ENCODE results near the gene ATG13. TPM values are rescaled to one million over a fixed set of nuclear protein-coding genes. Genes with fewer than 3 reads are reported as not detected.

Gene ATG13
- total and polyA plus RNA-seq, 2 experiments from 2014 or later: 32.9 to 71.1 TPM

DNA sequence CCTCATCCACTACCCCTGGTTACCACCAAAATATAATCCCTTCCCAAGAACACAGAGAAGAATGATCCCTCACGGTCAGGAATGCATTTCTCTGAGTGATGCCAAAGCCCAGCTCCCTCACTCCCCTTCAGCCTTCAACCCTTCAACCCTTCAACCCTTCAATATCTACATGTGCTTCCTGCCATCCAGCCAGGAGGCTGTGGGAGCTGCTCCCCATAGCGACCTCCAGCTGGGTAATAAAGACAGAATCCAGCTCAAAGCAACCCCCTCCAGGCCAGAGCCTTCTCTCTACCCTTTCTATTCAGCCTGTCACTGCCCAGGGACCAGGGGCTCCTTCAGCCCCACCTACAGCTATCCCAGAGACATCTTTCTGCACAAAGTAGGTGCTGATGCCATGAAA lies 80.4 kb downstream of the ATG13 start:
- Histone ChIP-seq H3F3A (replicated peaks; ENCODE audit: low read depth) (no peaks in the 10 kb centered on the region), H2AFZ (no peak overlapping the region), H3K79me2 (replicated peaks; ENCODE audit: insufficient read depth) (peaks cover 30% of the 10 kb centered on the region), H3K4me2 (no peak overlapping the region), H3K27ac (ENCODE audit: low read depth) (no peak overlapping the region), H3K4me3 (no peak overlapping the region), H3K9me2 (ENCODE audit: insufficient read depth) (no peaks in the 10 kb centered on the region), H3K36me3 (ENCODE audit: insufficient read depth) (peaks cover 11% of the 10 kb centered on the region), H3K4me1 (ENCODE audit: insufficient read depth) (0 out of 2 replicates have a peak, but pooled peaks cover 4% of the 10 kb centered on the region), H4K20me1 (replicated peaks; ENCODE audit: insufficient read depth) (no peaks in the 10 kb centered on the region), H3K27me3 (ENCODE audit: insufficient read depth) (no peaks in the 10 kb centered on the region)
- peaks cover 19% of the 10 kb centered on the region for H3K4me1 Mint-ChIP-seq
- no peak overlapping the region for H3K27ac Mint-ChIP-seq
- H3K9me3 Mint-ChIP-seq: no peaks in the 10 kb centered on the region
- peaks cover 14% of the 10 kb centered on the region for H3K27me3 Mint-ChIP-seq (ENCODE audit: insufficient read depth, low read depth, poor library complexity)
- H3K36me3 Mint-ChIP-seq (ENCODE audit: low read depth): peaks cover 18% of the 10 kb centered on the region
- ATAC-seq (no peak), DNase-seq (ENCODE audit: low spot score) (no peak)
- H3K4me3 Mint-ChIP-seq: no peak overlapping the region
- TF ChIP-seq POLR2AphosphoS5 (IDR thresholded peaks at IDR 0.05; ENCODE audit: low read depth): no peak
- TF ChIP-seq, protein P1, sequence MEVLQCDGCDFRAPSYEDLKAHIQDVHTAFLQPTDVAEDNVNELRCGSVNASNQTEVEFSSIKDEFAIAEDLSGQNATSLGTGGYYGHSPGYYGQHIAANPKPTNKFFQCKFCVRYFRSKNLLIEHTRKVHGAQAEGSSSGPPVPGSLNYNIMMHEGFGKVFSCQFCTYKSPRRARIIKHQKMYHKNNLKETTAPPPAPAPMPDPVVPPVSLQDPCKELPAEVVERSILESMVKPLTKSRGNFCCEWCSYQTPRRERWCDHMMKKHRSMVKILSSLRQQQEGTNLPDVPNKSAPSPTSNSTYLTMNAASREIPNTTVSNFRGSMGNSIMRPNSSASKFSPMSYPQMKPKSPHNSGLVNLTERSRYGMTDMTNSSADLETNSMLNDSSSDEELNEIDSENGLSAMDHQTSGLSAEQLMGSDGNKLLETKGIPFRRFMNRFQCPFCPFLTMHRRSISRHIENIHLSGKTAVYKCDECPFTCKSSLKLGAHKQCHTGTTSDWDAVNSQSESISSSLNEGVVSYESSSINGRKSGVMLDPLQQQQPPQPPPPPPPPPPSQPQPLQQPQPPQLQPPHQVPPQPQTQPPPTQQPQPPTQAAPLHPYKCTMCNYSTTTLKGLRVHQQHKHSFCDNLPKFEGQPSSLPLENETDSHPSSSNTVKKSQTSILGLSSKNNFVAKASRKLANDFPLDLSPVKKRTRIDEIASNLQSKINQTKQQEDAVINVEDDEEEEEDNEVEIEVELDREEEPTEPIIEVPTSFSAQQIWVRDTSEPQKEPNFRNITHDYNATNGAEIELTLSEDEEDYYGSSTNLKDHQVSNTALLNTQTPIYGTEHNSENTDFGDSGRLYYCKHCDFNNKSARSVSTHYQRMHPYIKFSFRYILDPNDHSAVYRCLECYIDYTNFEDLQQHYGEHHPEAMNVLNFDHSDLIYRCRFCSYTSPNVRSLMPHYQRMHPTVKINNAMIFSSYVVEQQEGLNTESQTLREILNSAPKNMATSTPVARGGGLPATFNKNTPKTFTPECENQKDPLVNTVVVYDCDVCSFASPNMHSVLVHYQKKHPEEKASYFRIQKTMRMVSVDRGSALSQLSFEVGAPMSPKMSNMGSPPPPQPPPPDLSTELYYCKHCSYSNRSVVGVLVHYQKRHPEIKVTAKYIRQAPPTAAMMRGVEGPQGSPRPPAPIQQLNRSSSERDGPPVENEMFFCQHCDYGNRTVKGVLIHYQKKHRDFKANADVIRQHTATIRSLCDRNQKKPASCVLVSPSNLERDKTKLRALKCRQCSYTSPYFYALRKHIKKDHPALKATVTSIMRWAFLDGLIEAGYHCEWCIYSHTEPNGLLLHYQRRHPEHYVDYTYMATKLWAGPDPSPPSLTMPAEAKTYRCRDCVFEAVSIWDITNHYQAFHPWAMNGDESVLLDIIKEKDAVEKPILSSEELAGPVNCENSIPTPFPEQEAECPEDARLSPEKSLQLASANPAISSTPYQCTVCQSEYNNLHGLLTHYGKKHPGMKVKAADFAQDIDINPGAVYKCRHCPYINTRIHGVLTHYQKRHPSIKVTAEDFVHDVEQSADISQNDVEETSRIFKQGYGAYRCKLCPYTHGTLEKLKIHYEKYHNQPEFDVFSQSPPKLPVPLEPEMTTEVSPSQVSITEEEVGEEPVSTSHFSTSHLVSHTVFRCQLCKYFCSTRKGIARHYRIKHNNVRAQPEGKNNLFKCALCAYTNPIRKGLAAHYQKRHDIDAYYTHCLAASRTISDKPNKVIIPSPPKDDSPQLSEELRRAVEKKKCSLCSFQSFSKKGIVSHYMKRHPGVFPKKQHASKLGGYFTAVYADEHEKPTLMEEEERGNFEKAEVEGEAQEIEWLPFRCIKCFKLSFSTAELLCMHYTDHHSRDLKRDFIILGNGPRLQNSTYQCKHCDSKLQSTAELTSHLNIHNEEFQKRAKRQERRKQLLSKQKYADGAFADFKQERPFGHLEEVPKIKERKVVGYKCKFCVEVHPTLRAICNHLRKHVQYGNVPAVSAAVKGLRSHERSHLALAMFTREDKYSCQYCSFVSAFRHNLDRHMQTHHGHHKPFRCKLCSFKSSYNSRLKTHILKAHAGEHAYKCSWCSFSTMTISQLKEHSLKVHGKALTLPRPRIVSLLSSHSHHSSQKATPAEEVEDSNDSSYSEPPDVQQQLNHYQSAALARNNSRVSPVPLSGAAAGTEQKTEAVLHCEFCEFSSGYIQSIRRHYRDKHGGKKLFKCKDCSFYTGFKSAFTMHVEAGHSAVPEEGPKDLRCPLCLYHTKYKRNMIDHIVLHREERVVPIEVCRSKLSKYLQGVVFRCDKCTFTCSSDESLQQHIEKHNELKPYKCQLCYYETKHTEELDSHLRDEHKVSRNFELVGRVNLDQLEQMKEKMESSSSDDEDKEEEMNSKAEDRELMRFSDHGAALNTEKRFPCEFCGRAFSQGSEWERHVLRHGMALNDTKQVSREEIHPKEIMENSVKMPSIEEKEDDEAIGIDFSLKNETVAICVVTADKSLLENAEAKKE (CRISPR knock-in tag; IDR thresholded peaks at IDR 0.05): no peak
- TF ChIP-seq, protein P2, sequence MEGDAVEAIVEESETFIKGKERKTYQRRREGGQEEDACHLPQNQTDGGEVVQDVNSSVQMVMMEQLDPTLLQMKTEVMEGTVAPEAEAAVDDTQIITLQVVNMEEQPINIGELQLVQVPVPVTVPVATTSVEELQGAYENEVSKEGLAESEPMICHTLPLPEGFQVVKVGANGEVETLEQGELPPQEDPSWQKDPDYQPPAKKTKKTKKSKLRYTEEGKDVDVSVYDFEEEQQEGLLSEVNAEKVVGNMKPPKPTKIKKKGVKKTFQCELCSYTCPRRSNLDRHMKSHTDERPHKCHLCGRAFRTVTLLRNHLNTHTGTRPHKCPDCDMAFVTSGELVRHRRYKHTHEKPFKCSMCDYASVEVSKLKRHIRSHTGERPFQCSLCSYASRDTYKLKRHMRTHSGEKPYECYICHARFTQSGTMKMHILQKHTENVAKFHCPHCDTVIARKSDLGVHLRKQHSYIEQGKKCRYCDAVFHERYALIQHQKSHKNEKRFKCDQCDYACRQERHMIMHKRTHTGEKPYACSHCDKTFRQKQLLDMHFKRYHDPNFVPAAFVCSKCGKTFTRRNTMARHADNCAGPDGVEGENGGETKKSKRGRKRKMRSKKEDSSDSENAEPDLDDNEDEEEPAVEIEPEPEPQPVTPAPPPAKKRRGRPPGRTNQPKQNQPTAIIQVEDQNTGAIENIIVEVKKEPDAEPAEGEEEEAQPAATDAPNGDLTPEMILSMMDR (conservative IDR thresholded peaks at IDR 0.05; ENCODE audit: low read depth in 2 of 2): no peak
- TF ChIP-seq, protein P3, sequence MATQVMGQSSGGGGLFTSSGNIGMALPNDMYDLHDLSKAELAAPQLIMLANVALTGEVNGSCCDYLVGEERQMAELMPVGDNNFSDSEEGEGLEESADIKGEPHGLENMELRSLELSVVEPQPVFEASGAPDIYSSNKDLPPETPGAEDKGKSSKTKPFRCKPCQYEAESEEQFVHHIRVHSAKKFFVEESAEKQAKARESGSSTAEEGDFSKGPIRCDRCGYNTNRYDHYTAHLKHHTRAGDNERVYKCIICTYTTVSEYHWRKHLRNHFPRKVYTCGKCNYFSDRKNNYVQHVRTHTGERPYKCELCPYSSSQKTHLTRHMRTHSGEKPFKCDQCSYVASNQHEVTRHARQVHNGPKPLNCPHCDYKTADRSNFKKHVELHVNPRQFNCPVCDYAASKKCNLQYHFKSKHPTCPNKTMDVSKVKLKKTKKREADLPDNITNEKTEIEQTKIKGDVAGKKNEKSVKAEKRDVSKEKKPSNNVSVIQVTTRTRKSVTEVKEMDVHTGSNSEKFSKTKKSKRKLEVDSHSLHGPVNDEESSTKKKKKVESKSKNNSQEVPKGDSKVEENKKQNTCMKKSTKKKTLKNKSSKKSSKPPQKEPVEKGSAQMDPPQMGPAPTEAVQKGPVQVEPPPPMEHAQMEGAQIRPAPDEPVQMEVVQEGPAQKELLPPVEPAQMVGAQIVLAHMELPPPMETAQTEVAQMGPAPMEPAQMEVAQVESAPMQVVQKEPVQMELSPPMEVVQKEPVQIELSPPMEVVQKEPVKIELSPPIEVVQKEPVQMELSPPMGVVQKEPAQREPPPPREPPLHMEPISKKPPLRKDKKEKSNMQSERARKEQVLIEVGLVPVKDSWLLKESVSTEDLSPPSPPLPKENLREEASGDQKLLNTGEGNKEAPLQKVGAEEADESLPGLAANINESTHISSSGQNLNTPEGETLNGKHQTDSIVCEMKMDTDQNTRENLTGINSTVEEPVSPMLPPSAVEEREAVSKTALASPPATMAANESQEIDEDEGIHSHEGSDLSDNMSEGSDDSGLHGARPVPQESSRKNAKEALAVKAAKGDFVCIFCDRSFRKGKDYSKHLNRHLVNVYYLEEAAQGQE (IDR thresholded peaks at IDR 0.05; ENCODE audit: unreplicated experiment): no peak
- TF ChIP-seq EZH2phosphoT487 (IDR thresholded peaks at IDR 0.05; ENCODE audit: unreplicated experiment): no peak
- no peak for TF ChIP-seq JUNB (IDR thresholded peaks at IDR 0.05; ENCODE audit: unreplicated experiment)
- no peak for TF ChIP-seq NANOG (IDR thresholded peaks at IDR 0.05; ENCODE audit: borderline replicate concordance)
- TF ChIP-seq ZNF331 (CRISPR knock-in tag; IDR thresholded peaks at IDR 0.05; ENCODE audit: low read depth): no peak
- TF ChIP-seq ZNF114 (CRISPR knock-in tag; IDR thresholded peaks at IDR 0.05): no peak
- no peak for TF ChIP-seq CREB1 (CRISPR knock-in tag; IDR thresholded peaks at IDR 0.05; ENCODE audit: low read depth)
- no peak for TF ChIP-seq STAT1 (IDR thresholded peaks at IDR 0.05; ENCODE audit: unreplicated experiment)
- TF ChIP-seq, protein P4, sequence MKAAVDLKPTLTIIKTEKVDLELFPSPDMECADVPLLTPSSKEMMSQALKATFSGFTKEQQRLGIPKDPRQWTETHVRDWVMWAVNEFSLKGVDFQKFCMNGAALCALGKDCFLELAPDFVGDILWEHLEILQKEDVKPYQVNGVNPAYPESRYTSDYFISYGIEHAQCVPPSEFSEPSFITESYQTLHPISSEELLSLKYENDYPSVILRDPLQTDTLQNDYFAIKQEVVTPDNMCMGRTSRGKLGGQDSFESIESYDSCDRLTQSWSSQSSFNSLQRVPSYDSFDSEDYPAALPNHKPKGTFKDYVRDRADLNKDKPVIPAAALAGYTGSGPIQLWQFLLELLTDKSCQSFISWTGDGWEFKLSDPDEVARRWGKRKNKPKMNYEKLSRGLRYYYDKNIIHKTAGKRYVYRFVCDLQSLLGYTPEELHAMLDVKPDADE (IDR thresholded peaks at IDR 0.05): no peak
- no peak for TF ChIP-seq EZH2 (IDR thresholded peaks at IDR 0.05; ENCODE audit: low read depth, unreplicated experiment)
